ENCODE measurements around the gene PIK3C2G.
"Not testable (repeated sequence)": the region's sequence is repeated elsewhere in the genome, so short reads cannot be mapped to it uniquely, and the experiment has no call there.

DNA sequence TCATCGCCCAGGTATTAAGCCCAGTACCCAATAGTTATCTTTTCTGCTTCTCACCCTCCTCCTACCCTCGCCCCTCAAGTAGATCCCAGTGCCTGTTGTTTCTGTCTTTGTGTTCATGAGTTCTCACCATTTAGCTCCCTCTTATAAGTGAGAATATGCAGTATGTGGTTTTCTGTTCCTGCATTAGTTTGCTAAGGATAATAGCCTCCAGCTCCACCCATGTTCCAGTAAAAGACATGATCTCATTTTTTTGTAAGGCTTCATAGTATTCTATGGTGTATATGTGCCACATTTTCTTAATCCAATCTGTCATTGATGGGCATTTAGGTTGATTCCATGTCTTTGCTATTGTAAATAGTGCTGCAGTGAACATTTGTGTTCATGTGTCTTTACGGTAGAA lies 281.2 kb downstream of the PIK3C2G start:
- not testable (repeated sequence) for TF ChIP-seq EZH2phosphoT487 (IDR thresholded peaks at IDR 0.05; ENCODE audit: borderline replicate concordance, low read depth, low read length)
- TF ChIP-seq, protein P1, sequence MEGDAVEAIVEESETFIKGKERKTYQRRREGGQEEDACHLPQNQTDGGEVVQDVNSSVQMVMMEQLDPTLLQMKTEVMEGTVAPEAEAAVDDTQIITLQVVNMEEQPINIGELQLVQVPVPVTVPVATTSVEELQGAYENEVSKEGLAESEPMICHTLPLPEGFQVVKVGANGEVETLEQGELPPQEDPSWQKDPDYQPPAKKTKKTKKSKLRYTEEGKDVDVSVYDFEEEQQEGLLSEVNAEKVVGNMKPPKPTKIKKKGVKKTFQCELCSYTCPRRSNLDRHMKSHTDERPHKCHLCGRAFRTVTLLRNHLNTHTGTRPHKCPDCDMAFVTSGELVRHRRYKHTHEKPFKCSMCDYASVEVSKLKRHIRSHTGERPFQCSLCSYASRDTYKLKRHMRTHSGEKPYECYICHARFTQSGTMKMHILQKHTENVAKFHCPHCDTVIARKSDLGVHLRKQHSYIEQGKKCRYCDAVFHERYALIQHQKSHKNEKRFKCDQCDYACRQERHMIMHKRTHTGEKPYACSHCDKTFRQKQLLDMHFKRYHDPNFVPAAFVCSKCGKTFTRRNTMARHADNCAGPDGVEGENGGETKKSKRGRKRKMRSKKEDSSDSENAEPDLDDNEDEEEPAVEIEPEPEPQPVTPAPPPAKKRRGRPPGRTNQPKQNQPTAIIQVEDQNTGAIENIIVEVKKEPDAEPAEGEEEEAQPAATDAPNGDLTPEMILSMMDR (conservative IDR thresholded peaks at IDR 0.05; ENCODE audit: low read length), result not testable (repeated sequence)
